GM12873 (cell line): ENCODE data around the gene PCCA.

Source experiments
- CTCF ChIP-seq: IDR thresholded peaks from 2 replicates; pipeline ENCODE4 v1.5.1; 2012; ENCODE audit warnings: low read depth, mild to moderate bottlenecking, moderate library complexity, low read length, control low read depth; ENCODE audit not compliant: insufficient read depth; ENCODE audit errors: missing control alignments

The PCCA gene

GRCh38 chr13:100330662-100331061 lies 241.8 kb downstream of the PCCA start:
- TF ChIP-seq CTCF: no peak

- no peak for TF ChIP-seq CTCF
Measured at GRCh38 chr13:100333141-100333540, 244.2 kb downstream of the PCCA start.

GRCh38 chr13:100334214-100334613 lies 245.3 kb downstream of the PCCA start:
- TF ChIP-seq CTCF: no peak

- no peak for TF ChIP-seq CTCF
Measured at GRCh38 chr13:100336795-100337516, 248.1 kb downstream of the PCCA start.

- no peak for TF ChIP-seq CTCF
Measured at GRCh38 chr13:100338275-100338674, 249.4 kb downstream of the PCCA start.

GRCh38 chr13:100339411-100339940 lies 250.6 kb downstream of the PCCA start:
- TF ChIP-seq CTCF: no peak

- no peak for TF ChIP-seq CTCF
Measured at GRCh38 chr13:100340865-100341264, 252.0 kb downstream of the PCCA start.
